ENCODE data around the gene MYLK.

GRCh38 chr3:123663977-123664376 is 220.2 kb downstream of the MYLK start:
- TF ChIP-seq CTCF (IDR thresholded peaks at IDR 0.05; ENCODE audit: insufficient read depth, low read length), result no peak
- TF ChIP-seq REST (IDR thresholded peaks at IDR 0.05; ENCODE audit: insufficient replicate concordance, low read depth), result no peak
- TF ChIP-seq SPI1 (IDR thresholded peaks at IDR 0.05; ENCODE audit: borderline replicate concordance, low read depth), result no peak
- TF ChIP-seq GABPA (IDR thresholded peaks at IDR 0.05; ENCODE audit: low read depth), result no peak
- TF ChIP-seq POLR2AphosphoS5 (IDR thresholded peaks at IDR 0.05; ENCODE audit: low read depth), result no peak

Measured in HL-60 (cell line).